SK-N-SH treated with all-trans-retinoic acid at 6 μM for 48 hours (cell line): ENCODE data around the gene PSMG1.

Experiments
- ATAC-seq: fragments of 200-7000 bp; cut with Tn5 transposase; 3 replicates; pipeline ENCODE4 v1.9.1; 2020; ENCODE audit warnings: mild to moderate bottlenecking, moderate library complexity
- ARNTL ChIP-seq: fragments of 450-650 bp; formaldehyde crosslinking; IDR thresholded peaks from 2 replicates; pipeline ENCODE4 v1.5.0; 2020; ENCODE audit warnings: low read depth, mild to moderate bottlenecking, moderate library complexity, borderline replicate concordance
- BACH2 ChIP-seq: fragments of 250-450 bp; sonication (Bioruptor Pico); IDR thresholded peaks from 2 replicates; pipeline ENCODE4 v1.9.0; 2021; ENCODE audit warnings: mild to moderate bottlenecking, borderline replicate concordance
- CSDC2 ChIP-seq: fragments of 250-450 bp; sonication (Bioruptor Pico); IDR thresholded peaks from 2 replicates; pipeline ENCODE4 v1.5.0; 2020; ENCODE audit warnings: mild to moderate bottlenecking, moderate library complexity
- GLIS3 ChIP-seq: fragments of 250-450 bp; sonication (Bioruptor Pico); IDR thresholded peaks from 2 replicates; pipeline ENCODE4 v1.5.0; 2020; ENCODE audit warnings: mild to moderate bottlenecking, moderate library complexity
- ISL1 ChIP-seq: fragments of 250-450 bp; sonication (Bioruptor Pico); IDR thresholded peaks from 2 replicates; pipeline ENCODE4 v2.1.2; 2022; ENCODE audit warnings: mild to moderate bottlenecking, moderate library complexity
- OSR1 ChIP-seq: fragments of 250-450 bp; sonication (Bioruptor Pico); IDR thresholded peaks from 2 replicates; pipeline ENCODE4 v1.8.0; 2022; ENCODE audit warnings: moderate library complexity, mild to moderate bottlenecking, inconsistent platforms
- PPARA ChIP-seq: fragments of 250-450 bp; sonication (Bioruptor Pico); IDR thresholded peaks from 2 replicates; pipeline ENCODE4 v1.5.0; 2020; ENCODE audit warnings: mild to moderate bottlenecking, borderline replicate concordance
- RARB ChIP-seq: fragments of 250-450 bp; sonication (Bioruptor Pico); IDR thresholded peaks from 2 replicates; pipeline ENCODE4 v1.8.0; 2021; ENCODE audit warnings: mild to moderate bottlenecking, moderate library complexity
- SNAI2 ChIP-seq: fragments of 250-450 bp; sonication (Bioruptor Pico); IDR thresholded peaks from 2 replicates; pipeline ENCODE4 v1.5.0; 2020; ENCODE audit warnings: mild to moderate bottlenecking, moderate library complexity
- TCF4 ChIP-seq: fragments of 250-450 bp; sonication (Bioruptor Pico); IDR thresholded peaks from 2 replicates; pipeline ENCODE4 v1.8.0; 2021; ENCODE audit warnings: mild to moderate bottlenecking, moderate library complexity, borderline replicate concordance
- TOX ChIP-seq: fragments of 250-450 bp; sonication (Bioruptor Pico); IDR thresholded peaks from 2 replicates; pipeline ENCODE4 v1.8.0; 2021; ENCODE audit warnings: mild to moderate bottlenecking, moderate library complexity, borderline replicate concordance
- ZC3H10 ChIP-seq: fragments of 250-450 bp; sonication (Bioruptor Pico); IDR thresholded peaks from 2 replicates; pipeline ENCODE4 v1.5.1; 2021; ENCODE audit warnings: mild to moderate bottlenecking, moderate library complexity
- ZFP3 ChIP-seq: fragments of 250-450 bp; sonication (Bioruptor Pico); IDR thresholded peaks from 2 replicates; pipeline ENCODE4 v1.5.0; 2020; ENCODE audit warnings: mild to moderate bottlenecking, moderate library complexity
- ZFP30 ChIP-seq: fragments of 450-650 bp; formaldehyde crosslinking; IDR thresholded peaks from 2 replicates; pipeline ENCODE4 v1.5.0; 2022; ENCODE audit warnings: mild to moderate bottlenecking, moderate library complexity
- ZNF565 ChIP-seq: fragments of 450-650 bp; formaldehyde crosslinking; conservative IDR thresholded peaks from 2 replicates; pipeline ENCODE4 v1.5.0; 2020; ENCODE audit warnings: low read depth, mild to moderate bottlenecking, moderate library complexity
- ZNF70 ChIP-seq: fragments of 450-650 bp; formaldehyde crosslinking; IDR thresholded peaks from 2 replicates; pipeline ENCODE4 v1.5.0; 2020; ENCODE audit warnings: mild to moderate bottlenecking, moderate library complexity
- ZNF8 ChIP-seq: fragments of 450-650 bp; formaldehyde crosslinking; IDR thresholded peaks from 2 replicates; pipeline ENCODE4 v1.5.0; 2020; ENCODE audit warnings: mild to moderate bottlenecking, moderate library complexity
- TF ChIP-seq, protein P1 (sequence below): fragments of 250-450 bp; sonication (Bioruptor Pico); IDR thresholded peaks from 2 replicates; pipeline ENCODE4 v1.5.0; 2020; ENCODE audit warnings: mild to moderate bottlenecking, moderate library complexity
- TF ChIP-seq, protein P2 (sequence below): fragments of 250-450 bp; sonication (Bioruptor Pico); IDR thresholded peaks from 2 replicates; pipeline ENCODE4 v1.5.1; 2020; ENCODE audit warnings: low read depth, mild to moderate bottlenecking, moderate library complexity
- TF ChIP-seq, protein P3 (sequence below): fragments of 250-450 bp; sonication (Bioruptor Pico); IDR thresholded peaks from 2 replicates; pipeline ENCODE4 v1.8.0; 2020; ENCODE audit warnings: mild to moderate bottlenecking, moderate library complexity, borderline replicate concordance

The PSMG1 gene

DNA sequence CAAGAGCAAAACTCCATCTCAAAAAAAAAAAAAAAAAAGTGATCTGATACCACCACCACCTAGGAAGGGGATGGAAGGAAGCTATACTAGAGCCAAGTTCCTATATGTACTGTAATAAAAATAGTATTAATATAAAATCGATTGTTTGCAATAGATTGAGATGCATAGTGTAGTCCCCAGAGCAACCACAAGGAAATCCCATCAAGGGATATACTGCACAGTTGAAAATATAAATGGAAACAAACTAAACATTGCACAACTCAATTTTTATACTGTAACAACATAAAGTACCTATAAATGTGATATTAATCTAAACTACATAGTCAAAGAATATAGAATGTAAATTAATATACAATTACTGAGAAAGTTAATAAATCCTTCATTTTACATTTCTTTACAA, 20.9 kb upstream of the PSMG1 start:
- no peak for TF ChIP-seq TOX (CRISPR knock-in tag)
- TF ChIP-seq, protein P1, sequence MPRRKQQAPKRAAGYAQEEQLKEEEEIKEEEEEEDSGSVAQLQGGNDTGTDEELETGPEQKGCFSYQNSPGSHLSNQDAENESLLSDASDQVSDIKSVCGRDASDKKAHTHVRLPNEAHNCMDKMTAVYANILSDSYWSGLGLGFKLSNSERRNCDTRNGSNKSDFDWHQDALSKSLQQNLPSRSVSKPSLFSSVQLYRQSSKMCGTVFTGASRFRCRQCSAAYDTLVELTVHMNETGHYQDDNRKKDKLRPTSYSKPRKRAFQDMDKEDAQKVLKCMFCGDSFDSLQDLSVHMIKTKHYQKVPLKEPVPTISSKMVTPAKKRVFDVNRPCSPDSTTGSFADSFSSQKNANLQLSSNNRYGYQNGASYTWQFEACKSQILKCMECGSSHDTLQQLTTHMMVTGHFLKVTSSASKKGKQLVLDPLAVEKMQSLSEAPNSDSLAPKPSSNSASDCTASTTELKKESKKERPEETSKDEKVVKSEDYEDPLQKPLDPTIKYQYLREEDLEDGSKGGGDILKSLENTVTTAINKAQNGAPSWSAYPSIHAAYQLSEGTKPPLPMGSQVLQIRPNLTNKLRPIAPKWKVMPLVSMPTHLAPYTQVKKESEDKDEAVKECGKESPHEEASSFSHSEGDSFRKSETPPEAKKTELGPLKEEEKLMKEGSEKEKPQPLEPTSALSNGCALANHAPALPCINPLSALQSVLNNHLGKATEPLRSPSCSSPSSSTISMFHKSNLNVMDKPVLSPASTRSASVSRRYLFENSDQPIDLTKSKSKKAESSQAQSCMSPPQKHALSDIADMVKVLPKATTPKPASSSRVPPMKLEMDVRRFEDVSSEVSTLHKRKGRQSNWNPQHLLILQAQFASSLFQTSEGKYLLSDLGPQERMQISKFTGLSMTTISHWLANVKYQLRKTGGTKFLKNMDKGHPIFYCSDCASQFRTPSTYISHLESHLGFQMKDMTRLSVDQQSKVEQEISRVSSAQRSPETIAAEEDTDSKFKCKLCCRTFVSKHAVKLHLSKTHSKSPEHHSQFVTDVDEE (CRISPR knock-in tag), result no peak
- TF ChIP-seq ZNF565 (CRISPR knock-in tag), result no peak
- no peak for TF ChIP-seq ZNF8
- TF ChIP-seq ZC3H10 (CRISPR knock-in tag), result no peak
- TF ChIP-seq, protein P2, sequence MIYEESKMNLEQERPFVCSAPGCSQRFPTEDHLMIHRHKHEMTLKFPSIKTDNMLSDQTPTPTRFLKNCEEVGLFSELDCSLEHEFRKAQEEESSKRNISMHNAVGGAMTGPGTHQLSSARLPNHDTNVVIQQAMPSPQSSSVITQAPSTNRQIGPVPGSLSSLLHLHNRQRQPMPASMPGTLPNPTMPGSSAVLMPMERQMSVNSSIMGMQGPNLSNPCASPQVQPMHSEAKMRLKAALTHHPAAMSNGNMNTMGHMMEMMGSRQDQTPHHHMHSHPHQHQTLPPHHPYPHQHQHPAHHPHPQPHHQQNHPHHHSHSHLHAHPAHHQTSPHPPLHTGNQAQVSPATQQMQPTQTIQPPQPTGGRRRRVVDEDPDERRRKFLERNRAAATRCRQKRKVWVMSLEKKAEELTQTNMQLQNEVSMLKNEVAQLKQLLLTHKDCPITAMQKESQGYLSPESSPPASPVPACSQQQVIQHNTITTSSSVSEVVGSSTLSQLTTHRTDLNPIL (CRISPR knock-in tag), result no peak
- no peak for TF ChIP-seq SNAI2 (CRISPR knock-in tag)
- no peak for TF ChIP-seq ARNTL (CRISPR knock-in tag)
- ATAC-seq, result no peak

DNA sequence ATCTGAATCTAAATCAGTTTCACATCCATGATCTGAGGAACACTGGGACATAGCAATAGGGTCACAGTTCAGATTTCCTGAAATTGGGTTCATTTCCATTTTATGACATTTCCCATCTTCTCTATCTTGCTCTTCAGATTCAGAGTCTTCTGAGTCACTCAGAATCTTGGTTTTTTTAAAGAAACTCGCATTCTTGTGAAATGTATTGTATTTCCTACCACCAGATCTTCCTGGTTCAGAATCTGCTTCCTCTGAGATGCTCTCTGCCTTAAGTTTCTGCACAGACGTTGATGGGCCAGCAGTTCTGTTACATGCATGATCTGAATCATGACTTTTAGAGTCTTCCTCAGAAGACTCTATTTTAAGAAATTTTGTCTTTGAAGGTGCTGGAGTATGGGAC, 15.5 kb upstream of the PSMG1 start:
- no peak for ATAC-seq

DNA sequence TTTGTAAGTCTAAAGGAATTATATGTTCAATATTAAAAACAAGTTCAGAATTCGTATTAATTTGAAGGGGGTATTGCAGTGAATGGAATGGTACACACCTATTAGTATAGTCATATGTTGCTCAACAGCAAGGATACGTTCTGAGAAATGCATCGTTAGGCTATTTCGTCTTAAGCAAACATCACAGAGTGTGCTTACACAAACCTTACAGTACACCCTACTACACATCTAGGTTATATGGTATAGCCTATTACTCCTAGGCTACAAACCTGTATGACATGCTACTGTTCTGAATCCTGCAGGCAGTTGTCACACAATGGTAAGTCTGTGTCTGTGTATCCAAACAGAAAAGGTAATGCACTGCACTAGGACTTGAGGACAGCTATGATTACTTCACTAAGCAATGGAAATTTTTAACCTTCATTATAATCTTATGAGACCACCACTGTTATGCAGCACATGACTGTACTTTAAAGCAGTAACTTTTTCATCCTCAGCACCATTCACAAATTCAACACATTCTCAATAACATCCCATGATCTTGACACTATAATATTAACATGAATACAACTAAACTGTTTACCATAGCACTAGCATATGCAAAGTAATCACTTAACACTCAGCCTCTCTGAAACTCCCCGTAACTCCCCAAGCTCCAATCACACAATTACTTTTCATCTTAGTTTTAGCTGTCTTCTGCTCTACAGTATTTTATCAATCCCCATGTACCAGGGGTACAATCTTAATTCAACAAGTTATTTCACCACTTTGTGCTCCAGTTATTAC, 14.4 kb upstream of the PSMG1 start:
- ATAC-seq, result no peak
- TF ChIP-seq ZNF70, result no peak
- TF ChIP-seq, protein P3, sequence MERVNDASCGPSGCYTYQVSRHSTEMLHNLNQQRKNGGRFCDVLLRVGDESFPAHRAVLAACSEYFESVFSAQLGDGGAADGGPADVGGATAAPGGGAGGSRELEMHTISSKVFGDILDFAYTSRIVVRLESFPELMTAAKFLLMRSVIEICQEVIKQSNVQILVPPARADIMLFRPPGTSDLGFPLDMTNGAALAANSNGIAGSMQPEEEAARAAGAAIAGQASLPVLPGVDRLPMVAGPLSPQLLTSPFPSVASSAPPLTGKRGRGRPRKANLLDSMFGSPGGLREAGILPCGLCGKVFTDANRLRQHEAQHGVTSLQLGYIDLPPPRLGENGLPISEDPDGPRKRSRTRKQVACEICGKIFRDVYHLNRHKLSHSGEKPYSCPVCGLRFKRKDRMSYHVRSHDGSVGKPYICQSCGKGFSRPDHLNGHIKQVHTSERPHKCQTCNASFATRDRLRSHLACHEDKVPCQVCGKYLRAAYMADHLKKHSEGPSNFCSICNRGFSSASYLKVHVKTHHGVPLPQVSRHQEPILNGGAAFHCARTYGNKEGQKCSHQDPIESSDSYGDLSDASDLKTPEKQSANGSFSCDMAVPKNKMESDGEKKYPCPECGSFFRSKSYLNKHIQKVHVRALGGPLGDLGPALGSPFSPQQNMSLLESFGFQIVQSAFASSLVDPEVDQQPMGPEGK (CRISPR knock-in tag), result no peak
- TF ChIP-seq ZFP30 (CRISPR knock-in tag), result no peak
- no peak for TF ChIP-seq PPARA (CRISPR knock-in tag)
- TF ChIP-seq, protein P2 (CRISPR knock-in tag), result no peak
- TF ChIP-seq RARB (CRISPR knock-in tag), result no peak

More for the DNA sequence above, 15.5 kb upstream of the PSMG1 start:
- TF ChIP-seq OSR1 (CRISPR knock-in tag) (no peak), ZNF565 (CRISPR knock-in tag) (no peak), BACH2 (CRISPR knock-in tag) (no peak), ZFP30 (CRISPR knock-in tag) (no peak), ZC3H10 (CRISPR knock-in tag) (no peak), SNAI2 (CRISPR knock-in tag) (no peak), ISL1 (CRISPR knock-in tag) (no peak), TCF4 (no peak), TOX (CRISPR knock-in tag) (no peak), ZFP3 (no peak), GLIS3 (CRISPR knock-in tag) (no peak), PPARA (CRISPR knock-in tag) (no peak), CSDC2 (no peak), ZNF70 (no peak)
- TF ChIP-seq, protein P1 (CRISPR knock-in tag), result no peak
- TF ChIP-seq, protein P2 (CRISPR knock-in tag), result no peak
- TF ChIP-seq, protein P3 (CRISPR knock-in tag), result no peak
